HepG2 (cell line): ENCODE results near the gene PIM1. TPM values are rescaled to one million over a fixed set of nuclear protein-coding genes. Genes with fewer than 3 reads are reported as not detected.

Source experiments
- ATAC-seq: fragments of 200-7000 bp; cut with Tn5 transposase; 3 replicates; pipeline ENCODE4 v1.9.1; 2020; ENCODE audit warnings: mild to moderate bottlenecking, moderate library complexity
- BruUV-seq: library from RNA; stranded (reverse); fragments of 400-500 nt; replicated peaks from 2 replicates; lab custom pipeline; 2021; lab: Mats Ljungman, UMichigan
- CTCF ChIA-PET: fragments of 300-600 bp; formaldehyde crosslinking; extraction: SDS; loops from one replicate; lab custom pipeline; 2021; ENCODE audit warnings: low total read pairs, inconsistent platforms, low intra/inter-chr PET ratio; lab: Yijun Ruan, JAX
- POLR2A ChIA-PET: fragments of 350-600 bp; sonication (Branson Sonifier 250); formaldehyde crosslinking; loops from one replicate; lab custom pipeline; 2020; ENCODE audit warnings: antibody characterized with exemption, inconsistent platforms; lab: Yijun Ruan, JAX
- DNase-seq: peaks from one replicate; pipeline ENCODE4 v3.0.0-alpha.2; 2015; ENCODE audit warnings: low spot score
- FAIRE-seq: peaks from 3 replicates; lab custom pipeline; 2011; peaks lifted over from hg19 to GRCh38; lab: Jason Lieb, UNC
- H2AFZ ChIP-seq: one replicate; pipeline ENCODE4 v1.6.1; 2011; ENCODE audit warnings: low read length, inconsistent platforms
- H3K27ac ChIP-seq: fragments of 300-600 bp; 3 replicates; pipeline ENCODE4 v1.8.0; 2011; ENCODE audit warnings: mixed run types, mild to moderate bottlenecking, mixed read lengths, low read length, inconsistent platforms; ENCODE audit not compliant: insufficient read depth; ENCODE audit errors: extremely low read length
- H3K27me3 ChIP-seq, 2 experiments: fragments of 200-600 bp in 1 of 2; 2 replicates in 1 of 2; 3 replicates in 1 of 2; pipeline versions ENCODE4 v1.6.0 to v1.8.0; 2011; ENCODE audit warnings: low read length in 2 of 2, mild to moderate bottlenecking in 2 of 2, moderate library complexity in 2 of 2, inconsistent platforms in 1 of 2; ENCODE audit not compliant: insufficient read depth in 2 of 2, control insufficient read depth in 1 of 2
- H3K36me3 ChIP-seq, 2 experiments: fragments of 200-600 bp in 1 of 2; replicated peaks in 1 of 2; 2 replicates in 1 of 2; 3 replicates in 1 of 2; pipeline versions ENCODE4 v1.5.1 to v1.8.0; 2011; ENCODE audit warnings: low read length in 2 of 2, inconsistent platforms in 1 of 2; ENCODE audit not compliant: insufficient read depth in 2 of 2, control insufficient read depth in 1 of 2
- H3K4me1 ChIP-seq: 2 replicates; pipeline ENCODE4 v1.5.1; 2012; ENCODE audit warnings: low read length, inconsistent platforms; ENCODE audit not compliant: insufficient read depth
- H3K4me2 ChIP-seq: 2 replicates; pipeline ENCODE4 v1.6.0; 2011; ENCODE audit warnings: low read depth, low read length, inconsistent platforms
- H3K4me3 ChIP-seq, 3 experiments: fragments of 200-600 bp in 1 of 3; sonication (generic), shearing (Covaris generic) in 1 of 3; replicated peaks in 1 of 3; 2 replicates each; pipeline ENCODE4 v1.5.1; 2011 to 2016; ENCODE audit warnings: low read length in 3 of 3, inconsistent platforms in 2 of 3, low read depth in 2 of 3, mild to moderate bottlenecking in 2 of 3, control low read depth in 1 of 3, mixed read lengths in 1 of 3; ENCODE audit not compliant: insufficient read depth in 1 of 3
- H3K79me2 ChIP-seq: one replicate; pipeline ENCODE4 v1.6.1; 2011; ENCODE audit warnings: low read length, inconsistent platforms; ENCODE audit not compliant: insufficient read depth
- H3K9ac ChIP-seq: 2 replicates; pipeline ENCODE4 v1.6.0; 2011; ENCODE audit warnings: mild to moderate bottlenecking, low read depth, low read length, inconsistent platforms; ENCODE audit not compliant: insufficient read depth
- H3K9me3 ChIP-seq: 2 replicates; pipeline ENCODE4 v1.5.1; 2012; ENCODE audit warnings: mild to moderate bottlenecking, low read length
- H4K20me1 ChIP-seq: 2 replicates; pipeline ENCODE4 v1.6.0; 2011; ENCODE audit warnings: inconsistent platforms, mild to moderate bottlenecking, low read length, moderate library complexity; ENCODE audit not compliant: insufficient read depth
- ARNT2 ChIP-seq: sonication (generic); formaldehyde crosslinking; IDR thresholded peaks from 2 replicates; pipeline ENCODE4 v1.8.0; 2022; ENCODE audit warnings: mild to moderate bottlenecking, low read depth, missing genetic modification reagents, moderate library complexity
- FLYWCH1 ChIP-seq: sonication (generic); formaldehyde crosslinking; IDR thresholded peaks from 2 replicates; pipeline ENCODE4 v1.8.1; 2023; ENCODE audit warnings: mild to moderate bottlenecking, missing genetic modification reagents
- PCBP1 ChIP-seq: fragments of 200-400 bp; formaldehyde crosslinking; IDR thresholded peaks from 2 replicates; pipeline ENCODE4 v1.6.1; 2017; ENCODE audit warnings: mild to moderate bottlenecking, low read depth, low read length, borderline replicate concordance
- SAFB2 ChIP-seq: sonication (generic); formaldehyde crosslinking; IDR thresholded peaks from 2 replicates; pipeline ENCODE4 v1.5.1; 2020; ENCODE audit warnings: missing genetic modification reagents, low read depth, mild to moderate bottlenecking, borderline replicate concordance
- ZFP82 ChIP-seq: sonication (generic); formaldehyde crosslinking; IDR thresholded peaks from 2 replicates; pipeline ENCODE4 v1.5.1; 2020; ENCODE audit warnings: mild to moderate bottlenecking, missing genetic modification reagents, borderline replicate concordance
- ZNF543 ChIP-seq: sonication (generic); formaldehyde crosslinking; IDR thresholded peaks from 2 replicates; pipeline ENCODE4 v1.4.0; 2020; ENCODE audit warnings: mild to moderate bottlenecking, missing genetic modification reagents
- ZNF549 ChIP-seq: sonication (generic); formaldehyde crosslinking; IDR thresholded peaks from 2 replicates; pipeline ENCODE4 v1.5.0; 2020; ENCODE audit warnings: missing genetic modification reagents
- ZNF674 ChIP-seq: sonication (generic); formaldehyde crosslinking; IDR thresholded peaks from 2 replicates; pipeline ENCODE4 v1.5.0; 2020; ENCODE audit warnings: low read depth, mild to moderate bottlenecking, missing genetic modification reagents
- ZNF879 ChIP-seq: sonication (generic); formaldehyde crosslinking; IDR thresholded peaks from 2 replicates; pipeline ENCODE4 v1.8.1; 2023; ENCODE audit warnings: missing genetic modification reagents
- WGBS: methylation state at CpG from one replicate; pipeline ENCODE4 v1.1.6; 2017; ENCODE audit warnings: low lambda C conversion rate; 5-methylcytosine and 5-hydroxymethylcytosine counted together
- in situ Hi-C: cut with HindIII; loops from 2 replicates; pipeline ENCODE4 v1.10.0; 2017; ENCODE audit warnings: low pct_unique_long_range_greater_than_20kb; ENCODE audit not compliant: extremely low pct_ligation_motif_present
- intact Hi-C: fragments of 100-400 bp; cut with micrococcal nuclease; formaldehyde crosslinking; loops from one replicate; pipeline ENCODE4 v1.10.0; 2022; ENCODE audit not compliant: unreplicated experiment
- polyA plus RNA-seq, 8 experiments: library from polyadenylated mRNA; depleted of rRNA in 3 of 8; stranded (reverse) in 7 of 8; unstranded in 1 of 8; fragments of >200 nt; fragmentation: Illumina TruSeq in 4 of 8; extraction: Trizol in 4 of 8; gene quantifications; 2 replicates each; pipeline versions ENCODE4 v1.2.1 to v1.2.3, GENCODE V29; 2011 to 2016; ENCODE audit warnings: low read depth in 4 of 8, missing spikeins in 1 of 8, mixed read lengths in 1 of 8; ENCODE audit not compliant: insufficient read depth in 1 of 8
- total RNA-seq, 5 experiments: library from RNA; depleted of rRNA; stranded (reverse); fragments of >200 nt; fragmentation: Illumina TruSeq; extraction: Trizol; gene quantifications; 2 replicates each; pipeline ENCODE4 v1.2.3, GENCODE V29; 2016; ENCODE audit warnings: low read depth in 1 of 5
- TF ChIP-seq, protein P1 (sequence below): sonication (generic); formaldehyde crosslinking; IDR thresholded peaks from 2 replicates; pipeline ENCODE4 v1.4.0; 2020; ENCODE audit warnings: missing genetic modification reagents, borderline replicate concordance

PIM1 gene
- total and polyA plus RNA-seq, 2 of the 13 experiments (the other 11 are each of a cell fraction or from before 2014, with no cell fraction given), result 29.4 to 117 TPM

GRCh38 chr6:37142050-37142614 lies 27.8 kb upstream of the PIM1 start:
- Histone ChIP-seq H3K36me3 (no peaks in the 10 kb centered on the region), H3K27ac (no peak overlapping the region), H3K9ac (peak overlapping the region; percentile 0; the same call in 1 of the 2 replicates), H3K79me2 (no peaks in the 10 kb centered on the region), H3K9me3 (no peaks in the 10 kb centered on the region), H3K4me2 (no peak overlapping the region; the same call in 1 of the 2 replicates), H3K27me3 (no peaks in the 10 kb centered on the region), H3K4me1 (peaks cover 87% of the 10 kb centered on the region), H3K4me3 (no peak overlapping the region), H2AFZ (no peak overlapping the region), H4K20me1 (no peaks in the 10 kb centered on the region)
- no TSS peak for BruUV-seq
- no peak for DNase-seq
- intact Hi-C loops (no loop called here), in situ Hi-C loops (no loop called here)
- WGBS, result 73% methylated on average over 4 of the region's 4 CpGs
- 0 out of 2 replicates have a peak, but pooled peaks have one; percentile 37 for TF ChIP-seq FLYWCH1 (CRISPR knock-in tag)
- TF ChIP-seq SAFB2 (CRISPR knock-in tag), result no peak
- ChIA-PET POLR2A (interaction anchor here (0.9 to 1.9 kb wide), 5 partner anchors 11 to 31 kb away, joined by 3 to 12 read pairs (median 5); partner anchors contain the start of gene PIM1), CTCF (no interaction called here)
- no peak for FAIRE-seq
- ATAC-seq, result no peak

- Histone ChIP-seq H2AFZ (no peak overlapping the region), H3K4me3 (no peak overlapping the region), H3K27ac (peak overlapping the region; percentile 67), H3K9ac (no peak overlapping the region), H3K27me3 (no peaks in the 10 kb centered on the region), H3K4me2 (no peak overlapping the region), H3K9me3 (no peaks in the 10 kb centered on the region), H3K36me3 (no peaks in the 10 kb centered on the region), H3K79me2 (no peaks in the 10 kb centered on the region), H4K20me1 (no peaks in the 10 kb centered on the region), H3K4me1 (peaks cover 87% of the 10 kb centered on the region)
- FAIRE-seq (no peak), DNase-seq (no peak), ATAC-seq (no peak)
- CTCF ChIA-PET, result no interaction called here
- TF ChIP-seq ZNF879 (CRISPR knock-in tag), result no peak
- TF ChIP-seq ARNT2, result no peak
- TF ChIP-seq ZNF543 (CRISPR knock-in tag), result no peak
- TF ChIP-seq, protein P1, sequence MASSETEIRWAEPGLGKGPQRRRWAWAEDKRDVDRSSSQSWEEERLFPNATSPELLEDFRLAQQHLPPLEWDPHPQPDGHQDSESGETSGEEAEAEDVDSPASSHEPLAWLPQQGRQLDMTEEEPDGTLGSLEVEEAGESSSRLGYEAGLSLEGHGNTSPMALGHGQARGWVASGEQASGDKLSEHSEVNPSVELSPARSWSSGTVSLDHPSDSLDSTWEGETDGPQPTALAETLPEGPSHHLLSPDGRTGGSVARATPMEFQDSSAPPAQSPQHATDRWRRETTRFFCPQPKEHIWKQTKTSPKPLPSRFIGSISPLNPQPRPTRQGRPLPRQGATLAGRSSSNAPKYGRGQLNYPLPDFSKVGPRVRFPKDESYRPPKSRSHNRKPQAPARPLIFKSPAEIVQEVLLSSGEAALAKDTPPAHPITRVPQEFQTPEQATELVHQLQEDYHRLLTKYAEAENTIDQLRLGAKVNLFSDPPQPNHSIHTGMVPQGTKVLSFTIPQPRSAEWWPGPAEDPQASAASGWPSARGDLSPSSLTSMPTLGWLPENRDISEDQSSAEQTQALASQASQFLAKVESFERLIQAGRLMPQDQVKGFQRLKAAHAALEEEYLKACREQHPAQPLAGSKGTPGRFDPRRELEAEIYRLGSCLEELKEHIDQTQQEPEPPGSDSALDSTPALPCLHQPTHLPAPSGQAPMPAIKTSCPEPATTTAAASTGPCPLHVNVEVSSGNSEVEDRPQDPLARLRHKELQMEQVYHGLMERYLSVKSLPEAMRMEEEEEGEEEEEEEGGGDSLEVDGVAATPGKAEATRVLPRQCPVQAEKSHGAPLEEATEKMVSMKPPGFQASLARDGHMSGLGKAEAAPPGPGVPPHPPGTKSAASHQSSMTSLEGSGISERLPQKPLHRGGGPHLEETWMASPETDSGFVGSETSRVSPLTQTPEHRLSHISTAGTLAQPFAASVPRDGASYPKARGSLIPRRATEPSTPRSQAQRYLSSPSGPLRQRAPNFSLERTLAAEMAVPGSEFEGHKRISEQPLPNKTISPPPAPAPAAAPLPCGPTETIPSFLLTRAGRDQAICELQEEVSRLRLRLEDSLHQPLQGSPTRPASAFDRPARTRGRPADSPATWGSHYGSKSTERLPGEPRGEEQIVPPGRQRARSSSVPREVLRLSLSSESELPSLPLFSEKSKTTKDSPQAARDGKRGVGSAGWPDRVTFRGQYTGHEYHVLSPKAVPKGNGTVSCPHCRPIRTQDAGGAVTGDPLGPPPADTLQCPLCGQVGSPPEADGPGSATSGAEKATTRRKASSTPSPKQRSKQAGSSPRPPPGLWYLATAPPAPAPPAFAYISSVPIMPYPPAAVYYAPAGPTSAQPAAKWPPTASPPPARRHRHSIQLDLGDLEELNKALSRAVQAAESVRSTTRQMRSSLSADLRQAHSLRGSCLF, result no peak
- no peak for TF ChIP-seq ZNF674 (CRISPR knock-in tag)
- TF ChIP-seq PCBP1, result no peak
- no peak for TF ChIP-seq ZFP82 (CRISPR knock-in tag)
- no peak for TF ChIP-seq ZNF549 (CRISPR knock-in tag)
- intact Hi-C loops (no loop called here), in situ Hi-C loops (no loop called here)
- BruUV-seq, result no TSS peak
- POLR2A ChIA-PET, result interaction anchor here (1.2 to 1.9 kb wide), 10 partner anchors 7 to 60 kb away, joined by 3 to 24 read pairs (median 10); partner anchors contain the start of gene PIM1
- 98% methylated on average over 2 of the region's 2 CpGs for WGBS
These were observed 26.4 kb upstream of the PIM1 start for GRCh38 chr6:37143585-37143984.
